ENCODE data around the gene CBFA2T3. TPM values are rescaled to one million over a fixed set of nuclear protein-coding genes. Genes with fewer than 3 reads are reported as not detected.

Gene CBFA2T3
- total and polyA plus RNA-seq, 5 donors, result 5.6 to 8.5 (median 7.3) TPM

DNA sequence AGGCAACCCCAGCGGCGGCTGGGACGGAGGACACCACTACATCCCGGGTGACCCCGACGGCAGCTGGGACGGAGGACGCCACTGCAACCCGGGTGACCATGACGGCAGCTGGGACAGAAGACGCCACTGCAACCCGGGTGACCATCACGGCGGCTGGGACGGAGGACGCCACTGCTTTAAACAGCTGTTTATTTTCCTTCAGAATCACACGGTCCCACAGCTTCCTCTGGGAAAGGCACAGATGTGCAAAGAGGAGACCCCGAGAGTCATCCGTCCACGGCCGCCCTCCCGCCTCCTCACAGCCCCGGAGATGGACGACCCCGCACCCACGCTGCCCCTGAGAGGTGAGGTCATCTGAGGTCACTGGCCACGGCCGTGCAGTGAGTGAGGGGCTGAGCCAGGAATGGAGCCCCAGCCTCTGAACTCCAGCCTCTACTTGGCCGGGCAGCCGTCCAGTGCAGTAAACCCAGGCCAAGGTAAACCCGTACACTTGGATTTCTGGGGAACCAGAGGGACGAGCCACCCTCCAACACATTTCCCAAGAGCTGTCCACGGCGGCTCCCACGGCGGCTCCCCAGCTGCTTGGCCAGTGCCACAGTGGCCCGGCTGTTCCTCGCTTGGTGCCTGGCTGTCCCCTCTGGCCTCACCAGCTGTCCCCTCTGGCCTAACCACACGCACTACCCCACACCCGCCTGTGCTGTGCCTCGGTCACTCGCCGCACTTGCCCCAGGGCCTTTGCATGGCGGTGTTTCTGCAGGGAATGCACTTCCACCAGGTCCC, 67.4 kb downstream of the CBFA2T3 start:
- ATAC-seq (peak; percentile 8 to 43), DNase-seq (peak; percentile 53 to 88 (median 76))
- Histone ChIP-seq H3K27me3 (ENCODE audit: control insufficient read depth, insufficient read depth) (no peaks in the 10 kb centered on the region), H3K4me1 (ENCODE audit: control insufficient read depth, insufficient read depth, low read length) (no peaks in the 10 kb centered on the region), H3K4me3 (ENCODE audit: low read length) (no peak overlapping the region), H3K27ac (ENCODE audit: low read length) (no peak overlapping the region), H3K9me3 (ENCODE audit: control insufficient read depth, low read length) (no peaks in the 10 kb centered on the region)
- 60% methylated on average over 44 of the region's 44 CpGs for WGBS
- intact Hi-C loops (cut with DNase I), result no loop called here

DNA sequence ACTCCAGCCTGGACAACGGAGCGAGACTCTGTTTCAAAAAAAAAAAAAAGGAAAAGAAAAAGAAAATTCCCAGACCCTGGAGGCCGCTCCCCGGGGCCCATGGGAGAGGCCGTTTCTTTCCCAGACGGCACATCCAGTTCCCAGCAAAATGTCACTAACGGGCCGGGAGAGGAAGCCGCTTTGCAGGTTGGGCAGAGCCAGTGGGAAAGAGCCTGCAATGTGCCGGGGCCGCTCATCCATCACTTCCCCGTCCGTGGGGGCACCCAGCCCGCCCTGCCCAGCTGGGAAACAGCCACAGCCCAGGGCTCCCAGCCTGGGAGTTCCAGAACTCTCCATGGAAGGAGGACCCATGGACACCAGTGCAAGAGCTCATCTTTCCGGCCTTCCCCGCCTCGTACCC, 68.7 kb downstream of the CBFA2T3 start:
- DNase-seq (no peak), ATAC-seq (no peak)
- H3K4me3 ChIP-seq (ENCODE audit: low read length), result no peak overlapping the region
- H3K4me1 ChIP-seq (ENCODE audit: control insufficient read depth, insufficient read depth, low read length), result no peaks in the 10 kb centered on the region
- H3K27ac ChIP-seq (ENCODE audit: low read length), result no peak overlapping the region
- intact Hi-C loops (cut with DNase I), result no loop called here
- WGBS, result 73% methylated on average over 17 of the region's 17 CpGs
- no peaks in the 10 kb centered on the region for H3K27me3 ChIP-seq (ENCODE audit: control insufficient read depth, insufficient read depth)
- H3K9me3 ChIP-seq (ENCODE audit: control insufficient read depth, low read length), result no peaks in the 10 kb centered on the region

DNA sequence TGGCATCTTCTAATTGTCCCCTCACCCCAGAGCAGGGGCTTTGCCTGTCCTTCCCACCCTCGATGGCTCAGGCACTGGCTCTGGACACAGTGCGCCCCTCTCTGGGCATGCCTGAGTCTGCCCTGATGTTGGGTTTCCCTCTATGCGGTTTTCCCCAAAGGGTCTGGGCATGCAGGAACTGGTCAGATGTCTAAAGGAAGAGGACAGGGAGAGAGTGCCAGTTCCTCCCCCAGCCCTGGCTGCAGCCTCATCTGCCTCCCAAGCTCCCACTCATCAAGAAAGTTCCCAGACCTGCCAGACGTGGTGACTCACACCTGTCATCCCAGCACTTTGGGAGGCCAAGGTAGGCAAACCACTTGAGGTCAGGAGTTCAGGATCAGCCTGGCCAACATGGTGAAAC, 69.2 kb downstream of the CBFA2T3 start:
- no peak for ATAC-seq
- 80% methylated on average over 4 of the region's 4 CpGs for WGBS
- no peak for DNase-seq
- no peak overlapping the region for H3K27ac ChIP-seq (ENCODE audit: low read length)
- intact Hi-C loops (cut with DNase I), result no loop called here
- H3K4me1 ChIP-seq (ENCODE audit: control insufficient read depth, insufficient read depth, low read length), result no peaks in the 10 kb centered on the region
- H3K4me3 ChIP-seq (ENCODE audit: low read length), result no peak overlapping the region
- H3K9me3 ChIP-seq (ENCODE audit: control insufficient read depth, low read length), result no peaks in the 10 kb centered on the region
- H3K27me3 ChIP-seq (ENCODE audit: control insufficient read depth, insufficient read depth), result no peaks in the 10 kb centered on the region

DNA sequence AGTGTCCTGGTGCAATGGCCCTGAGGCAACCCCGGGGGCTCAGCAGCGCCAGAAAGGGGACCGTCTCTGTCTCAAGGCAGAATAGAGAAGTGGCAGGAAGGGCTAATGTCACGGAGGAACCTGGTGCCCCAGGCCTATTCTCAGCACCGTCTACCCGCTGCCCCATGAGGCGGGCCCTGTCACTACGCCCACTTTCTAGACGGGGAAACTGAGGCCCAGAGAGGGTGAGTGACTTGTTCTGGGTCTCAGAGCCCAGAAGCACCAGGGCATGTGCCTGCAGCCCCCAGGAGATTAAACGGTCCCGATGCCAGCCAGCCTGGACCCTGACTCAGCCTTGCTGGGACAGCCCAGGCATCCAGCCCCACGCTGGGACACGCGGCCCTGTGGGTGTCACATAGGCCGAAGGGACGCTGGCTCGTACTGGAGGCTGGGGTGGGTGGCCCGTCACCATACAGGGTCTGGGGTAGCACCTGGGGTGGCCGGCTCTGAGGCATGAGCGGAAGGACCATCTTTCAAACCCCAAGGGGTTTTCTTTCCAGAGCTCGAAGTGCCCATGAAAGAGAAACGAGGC, 70.4 kb downstream of the CBFA2T3 start:
- Histone ChIP-seq H3K4me3 (ENCODE audit: low read length) (no peak overlapping the region), H3K27me3 (ENCODE audit: control insufficient read depth, insufficient read depth) (no peaks in the 10 kb centered on the region), H3K4me1 (ENCODE audit: control insufficient read depth, insufficient read depth, low read length) (no peaks in the 10 kb centered on the region), H3K9me3 (ENCODE audit: control insufficient read depth, low read length) (no peaks in the 10 kb centered on the region), H3K27ac (ENCODE audit: low read length) (no peak overlapping the region)
- ATAC-seq, result no peak
- WGBS, result 87% methylated on average over 22 of the region's 22 CpGs
- DNase-seq, result no peak
- intact Hi-C loops (cut with DNase I), result no loop called here

DNA sequence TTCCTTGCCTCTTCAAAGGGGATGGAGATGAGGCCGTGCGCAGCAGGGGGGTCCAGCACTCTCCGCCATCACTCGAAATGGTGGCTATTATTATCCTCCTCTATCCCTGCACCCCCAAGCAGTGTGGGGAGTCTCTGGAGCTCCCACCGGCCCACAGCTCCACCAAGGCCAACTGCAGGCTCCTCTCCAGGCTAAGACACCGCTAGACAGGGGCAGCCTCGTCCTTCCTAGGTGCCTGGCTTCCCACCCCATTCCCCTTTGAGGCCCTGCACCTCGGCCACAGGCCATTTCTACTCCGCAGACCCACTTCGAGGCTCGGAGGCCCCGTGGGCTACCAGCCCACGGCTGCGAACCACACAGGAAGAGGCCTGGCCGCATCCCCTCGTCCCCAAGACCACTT, 71.0 kb downstream of the CBFA2T3 start:
- DNase-seq, result no peak
- intact Hi-C loops (cut with DNase I), result no loop called here
- H3K27me3 ChIP-seq (ENCODE audit: control insufficient read depth, insufficient read depth), result no peaks in the 10 kb centered on the region
- H3K27ac ChIP-seq (ENCODE audit: low read length), result no peak overlapping the region
- WGBS, result 86% methylated on average over 16 of the region's 16 CpGs
- H3K4me1 ChIP-seq (ENCODE audit: control insufficient read depth, insufficient read depth, low read length), result no peaks in the 10 kb centered on the region
- no peak overlapping the region for H3K4me3 ChIP-seq (ENCODE audit: low read length)
- no peaks in the 10 kb centered on the region for H3K9me3 ChIP-seq (ENCODE audit: control insufficient read depth, low read length)
- no peak for ATAC-seq

DNA sequence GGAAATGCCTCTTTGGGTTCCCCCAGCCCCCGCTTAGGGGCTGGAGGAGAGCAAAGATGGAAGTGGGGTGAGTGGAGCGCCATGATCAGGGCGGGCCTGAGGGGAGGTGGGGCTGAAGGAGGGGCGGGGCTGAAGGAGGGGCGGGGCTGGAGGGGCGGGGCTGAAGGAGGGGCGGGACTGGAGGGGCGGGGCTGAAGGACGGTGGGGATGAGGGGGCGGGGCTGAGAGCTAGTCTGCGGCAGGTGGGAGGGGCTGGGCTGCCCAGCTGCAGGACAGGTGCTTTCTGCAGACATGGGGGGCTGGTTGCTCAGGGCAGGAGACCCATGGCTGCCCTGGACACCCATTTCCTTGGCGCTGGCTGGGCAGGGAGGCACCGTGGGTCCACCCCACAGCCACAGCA, 71.4 kb downstream of the CBFA2T3 start:
- no peak for DNase-seq
- Histone ChIP-seq H3K4me3 (ENCODE audit: low read length) (no peak overlapping the region), H3K27me3 (ENCODE audit: control insufficient read depth, insufficient read depth) (no peaks in the 10 kb centered on the region), H3K27ac (ENCODE audit: low read length) (no peak overlapping the region), H3K4me1 (ENCODE audit: control insufficient read depth, insufficient read depth, low read length) (no peaks in the 10 kb centered on the region), H3K9me3 (ENCODE audit: control insufficient read depth, low read length) (no peaks in the 10 kb centered on the region)
- no peak for ATAC-seq
- intact Hi-C loops (cut with DNase I), result no loop called here
- 37% methylated on average over 13 of the region's 13 CpGs for WGBS

DNA sequence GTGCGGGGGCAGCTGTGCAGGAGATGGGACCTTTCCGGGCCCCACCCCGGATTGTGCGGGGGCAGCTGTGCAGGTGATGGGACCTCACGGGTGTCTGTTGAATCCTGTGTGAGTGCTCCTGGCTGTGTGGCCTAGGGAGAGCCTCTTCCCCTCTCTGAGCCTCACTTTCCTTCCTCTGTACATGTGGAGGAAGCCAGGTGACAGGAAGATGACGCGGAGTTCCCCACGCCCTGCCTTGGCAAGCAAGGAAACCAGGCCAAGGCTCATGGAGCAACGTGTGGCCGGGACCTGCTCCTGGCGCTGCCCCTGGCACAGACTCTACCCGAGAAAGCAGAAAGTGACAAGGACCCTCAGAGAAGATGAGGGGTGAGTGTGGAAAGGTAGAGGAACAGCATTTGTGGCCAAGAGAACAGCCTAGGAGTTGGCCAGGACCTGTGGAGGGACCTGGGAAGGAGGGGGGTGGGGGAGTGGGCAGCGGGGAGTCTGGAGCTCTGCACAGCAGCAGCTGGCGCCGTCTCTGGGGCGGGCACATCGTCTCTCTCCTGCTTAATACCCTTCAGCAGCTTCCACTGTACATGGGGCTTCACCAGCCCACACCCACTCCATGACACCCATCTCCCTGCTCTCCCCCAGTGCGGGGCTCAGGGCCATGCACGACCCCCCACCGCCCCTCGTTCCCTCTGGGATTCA, 72.2 kb downstream of the CBFA2T3 start:
- no peaks in the 10 kb centered on the region for H3K27me3 ChIP-seq (ENCODE audit: control insufficient read depth, insufficient read depth)
- H3K27ac ChIP-seq (ENCODE audit: low read length), result no peak overlapping the region
- no peaks in the 10 kb centered on the region for H3K9me3 ChIP-seq (ENCODE audit: control insufficient read depth, low read length)
- intact Hi-C loops (cut with DNase I), result no loop called here
- no peak overlapping the region for H3K4me3 ChIP-seq (ENCODE audit: low read length)
- ATAC-seq (no peak), DNase-seq (no peak)
- 74% methylated on average over 21 of the region's 21 CpGs for WGBS
- no peaks in the 10 kb centered on the region for H3K4me1 ChIP-seq (ENCODE audit: control insufficient read depth, insufficient read depth, low read length)

DNA sequence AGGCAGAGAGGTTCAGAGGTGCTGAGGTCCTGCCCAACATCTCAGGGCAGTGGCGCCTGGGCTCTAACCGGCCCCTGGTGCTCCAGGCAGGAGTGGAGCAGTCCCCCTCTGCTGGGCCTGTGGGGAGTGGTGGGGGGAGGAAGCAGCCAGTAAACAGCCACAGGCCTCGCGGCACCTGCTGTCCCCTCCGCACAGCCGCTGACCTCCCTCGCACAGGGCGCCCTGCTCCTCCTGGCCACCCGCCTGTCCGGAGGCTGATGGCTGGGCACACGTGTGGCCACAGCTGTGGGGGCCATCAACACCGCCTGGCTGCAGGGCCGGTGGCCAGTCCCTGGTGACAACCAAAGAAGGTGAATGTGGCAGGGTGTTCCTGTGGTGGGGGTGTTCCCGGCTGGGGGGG, 73.7 kb downstream of the CBFA2T3 start:
- Histone ChIP-seq H3K27me3 (ENCODE audit: control insufficient read depth, insufficient read depth) (no peaks in the 10 kb centered on the region), H3K27ac (ENCODE audit: low read length) (no peak overlapping the region), H3K4me1 (ENCODE audit: control insufficient read depth, insufficient read depth, low read length) (no peaks in the 10 kb centered on the region), H3K4me3 (ENCODE audit: low read length) (no peak overlapping the region), H3K9me3 (ENCODE audit: control insufficient read depth, low read length) (no peaks in the 10 kb centered on the region)
- WGBS, result 77% methylated on average over 14 of the region's 14 CpGs
- intact Hi-C loops (cut with DNase I), result no loop called here
- DNase-seq, result no peak
- ATAC-seq, result no peak

DNA sequence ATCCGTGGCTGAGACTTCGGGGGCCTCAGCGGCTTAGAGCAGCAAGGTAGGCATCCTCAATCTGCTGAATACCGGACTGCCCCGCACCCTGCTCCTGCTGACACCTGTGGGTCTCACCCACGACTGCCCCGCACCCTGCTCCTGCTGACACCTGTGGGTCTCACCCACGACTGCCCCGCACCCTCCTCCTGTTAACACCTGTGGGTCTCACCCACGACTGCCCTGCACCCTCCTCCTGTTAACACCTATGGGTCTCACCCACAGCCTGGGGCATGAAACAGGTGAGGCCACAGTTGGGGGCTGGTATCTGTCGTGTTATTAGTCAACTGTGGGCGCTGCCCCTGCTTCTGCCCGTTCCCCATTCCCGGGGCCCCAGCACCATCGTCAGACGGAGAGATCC, 74.3 kb downstream of the CBFA2T3 start:
- Histone ChIP-seq H3K4me3 (ENCODE audit: low read length) (no peak overlapping the region), H3K9me3 (ENCODE audit: control insufficient read depth, low read length) (no peaks in the 10 kb centered on the region), H3K27ac (ENCODE audit: low read length) (no peak overlapping the region), H3K4me1 (ENCODE audit: control insufficient read depth, insufficient read depth, low read length) (no peaks in the 10 kb centered on the region), H3K27me3 (ENCODE audit: control insufficient read depth, insufficient read depth) (no peaks in the 10 kb centered on the region)
- intact Hi-C loops (cut with DNase I), result no loop called here
- WGBS, result 81% methylated on average over 16 of the region's 16 CpGs
- no peak for DNase-seq
- no peak for ATAC-seq

DNA sequence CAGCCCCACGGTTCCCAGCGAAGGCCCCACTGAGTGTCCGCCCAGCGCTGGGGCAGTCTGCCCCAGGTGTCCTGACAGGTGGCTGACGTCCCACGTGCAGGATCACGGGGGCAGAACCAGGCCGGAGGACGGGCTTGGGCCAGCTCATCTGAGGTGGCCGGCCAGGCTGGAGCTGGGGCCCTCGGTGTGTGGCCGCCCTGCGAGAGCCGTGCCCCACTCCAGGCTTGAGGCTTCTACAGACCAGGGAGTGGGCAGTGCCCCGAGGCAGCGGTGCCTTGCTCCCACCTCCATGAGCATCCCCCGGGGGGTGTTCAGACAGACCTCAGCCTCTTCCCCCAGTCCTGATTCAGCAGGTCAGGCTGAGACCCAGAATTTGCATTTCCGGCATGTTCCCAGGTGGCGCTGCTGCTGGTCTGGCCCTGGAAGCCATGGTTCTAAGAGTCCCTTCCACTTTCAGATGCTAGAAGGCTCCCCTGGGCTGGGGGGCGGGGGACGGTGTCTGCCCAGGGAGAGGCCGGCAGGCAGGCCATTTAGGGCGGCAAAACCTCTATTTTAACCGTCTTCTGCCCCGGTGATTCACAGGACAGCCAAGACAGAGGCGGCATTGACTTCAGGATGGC, 75.2 kb downstream of the CBFA2T3 start:
- Histone ChIP-seq H3K9me3 (ENCODE audit: control insufficient read depth, low read length) (no peaks in the 10 kb centered on the region), H3K4me3 (ENCODE audit: low read length) (no peak overlapping the region)

DNA sequence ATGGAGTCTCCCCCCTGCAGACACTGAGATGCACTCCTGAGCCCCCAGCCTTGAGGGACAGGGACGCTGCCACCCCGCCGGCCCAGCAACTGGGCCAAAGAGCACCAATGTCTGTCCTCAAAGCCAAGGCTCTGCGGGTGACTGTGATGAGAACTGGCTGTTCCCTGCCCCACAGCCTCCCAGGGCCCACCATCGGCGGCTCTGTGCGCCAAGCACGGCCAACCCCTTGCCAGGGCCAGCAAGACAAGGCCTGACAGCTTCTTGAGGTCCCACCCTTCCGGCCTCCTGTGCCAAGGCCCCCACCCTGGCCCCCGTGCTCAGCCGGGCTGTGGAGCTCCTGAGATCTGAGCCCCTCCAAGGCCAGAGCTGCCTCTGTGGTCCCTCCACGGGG, 76.3 kb downstream of the CBFA2T3 start:
- intact Hi-C loops (cut with DNase I), result no loop called here
- H3K27ac ChIP-seq (ENCODE audit: low read length), result no peak overlapping the region
- 80% methylated on average over 12 of the region's 12 CpGs for WGBS

More for the DNA sequence above, 75.2 kb downstream of the CBFA2T3 start:
- Histone ChIP-seq H3K4me1 (ENCODE audit: control insufficient read depth, insufficient read depth, low read length) (no peaks in the 10 kb centered on the region), H3K27me3 (ENCODE audit: control insufficient read depth, insufficient read depth) (no peaks in the 10 kb centered on the region), H3K27ac (ENCODE audit: low read length) (no peak overlapping the region)
- intact Hi-C loops (cut with DNase I), result no loop called here
- ATAC-seq (no peak), DNase-seq (no peak)
- WGBS, result 87% methylated on average over 26 of the region's 26 CpGs

More for the DNA sequence above, 76.3 kb downstream of the CBFA2T3 start:
- no peaks in the 10 kb centered on the region for H3K27me3 ChIP-seq (ENCODE audit: control insufficient read depth, insufficient read depth)
- no peak for DNase-seq
- no peak for ATAC-seq
- H3K4me1 ChIP-seq (ENCODE audit: control insufficient read depth, insufficient read depth, low read length), result no peaks in the 10 kb centered on the region
- no peaks in the 10 kb centered on the region for H3K9me3 ChIP-seq (ENCODE audit: control insufficient read depth, low read length)
- no peak overlapping the region for H3K4me3 ChIP-seq (ENCODE audit: low read length)
